Colonic mucosa (tissue), 4 donors: ENCODE measurements around the gene CALCR. TPM values are rescaled to one million over a fixed set of nuclear protein-coding genes. Genes with fewer than 3 reads are reported as not detected.

Experiments used
- DNase-seq: peaks from one replicate; pipeline ENCODE4 v3.0.0-alpha.2; 2020
- H3K27ac ChIP-seq: fragments of 200-600 bp; one replicate; pipeline ENCODE4 v1.8.0; 2021
- H3K27me3 ChIP-seq: fragments of 200-600 bp; one replicate; pipeline ENCODE4 v1.8.0; 2021
- H3K36me3 ChIP-seq: fragments of 200-600 bp; one replicate; pipeline ENCODE4 v1.8.0; 2021
- H3K4me1 ChIP-seq: fragments of 200-600 bp; one replicate; pipeline ENCODE4 v1.8.0; 2021; ENCODE audit warnings: mild to moderate bottlenecking
- H3K4me3 ChIP-seq: fragments of 200-600 bp; one replicate; pipeline ENCODE4 v1.8.0; 2021
- H3K9ac ChIP-seq, 2 donors: one replicate each; pipeline ENCODE4 v1.7.0; 2013; ENCODE audit warnings: control low read depth in 2 of 2, low read depth in 2 of 2, low read length in 2 of 2
- H3K9me3 ChIP-seq: fragments of 200-600 bp; one replicate; pipeline ENCODE4 v1.8.0; 2021
- CTCF ChIP-seq: fragments of 200-600 bp; IDR thresholded peaks from one replicate; pipeline ENCODE4 v1.8.0; 2022; ENCODE audit warnings: antibody characterized with exemption, mild to moderate bottlenecking
- intact Hi-C: fragments of 100-400 bp; cut with DNase I; formaldehyde crosslinking; loops from one replicate; pipeline ENCODE4 v1.14.1; 2022
- microRNA-seq: library from miRNA; unstranded; fragments of <30 nt; microRNA quantifications from one replicate; pipeline ENCODE4, GENCODE V29; 2019
- total RNA-seq, 2 donors: library from RNA; stranded (reverse); fragmentation: NEBNext Ultra II Directional in 1 of 2; extraction: Animal tissue kit (Norgen Biotek cat#: 25700) in 1 of 2; gene quantifications; one replicate each; pipeline ENCODE4 v1.2.1, GENCODE V29; 2021
- donor health status: healthy.
- donor health status: DM: no; HTN: no; CAD: no.
- donor health status: DM: no; HTN: no; CAD: no.

The CALCR gene
- total RNA-seq, 2 donors from 2014 or later: not detected

- H3K27me3 ChIP-seq: no peaks in the 10 kb centered on the region
- H3K4me1 ChIP-seq: no peaks in the 10 kb centered on the region
- no peaks in the 10 kb centered on the region for H3K36me3 ChIP-seq
- H3K27ac ChIP-seq: no peak overlapping the region
- intact Hi-C loops: no loop called here
- no peaks in the 10 kb centered on the region for H3K9me3 ChIP-seq
- H3K9ac ChIP-seq: no peak overlapping the region
- H3K4me3 ChIP-seq: no peak overlapping the region
- no peak for TF ChIP-seq CTCF
- DNase-seq: no peak
These were observed 198.9 kb downstream of the CALCR start for GRCh38 chr7:93375603-93376002.

Small RNAs within 50 kb of the gene (microRNA-seq; reads per million reads assigned to microRNA genes)
- not detected for gene MIR489
- 3.3 reads per million for gene MIR653
